Measurements from ENCODE around the gene MED4.
"Not testable (repeated sequence)": the region's sequence is repeated elsewhere in the genome, so short reads cannot be mapped to it uniquely, and the experiment has no call there.

The MED4 gene

GRCh38 chr13:48094404-48094780 lies 512 bp downstream of the MED4 start:
- no peak for DNase-seq (ENCODE audit: low spot score)

DNA sequence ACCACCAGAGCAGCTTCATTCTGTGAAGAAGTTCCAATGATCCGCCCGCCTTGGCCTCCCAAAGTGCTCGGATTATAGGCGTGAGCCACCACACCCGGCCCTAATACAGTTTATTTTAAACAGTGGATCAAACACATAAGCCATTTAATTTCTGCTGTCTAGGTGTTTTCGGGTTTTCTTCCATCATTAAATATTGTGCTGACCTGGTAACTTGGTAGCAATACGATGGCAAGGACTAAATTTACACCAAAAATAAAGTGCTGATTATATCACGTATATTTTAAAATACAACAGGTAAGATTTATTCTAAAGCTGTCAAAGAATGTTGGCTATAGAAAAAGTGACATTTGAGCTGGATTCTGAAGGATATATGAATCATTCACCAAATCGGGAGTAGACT lies 1.3 kb downstream of the MED4 start:
- DNase-seq (ENCODE audit: low spot score): no peak

DNA sequence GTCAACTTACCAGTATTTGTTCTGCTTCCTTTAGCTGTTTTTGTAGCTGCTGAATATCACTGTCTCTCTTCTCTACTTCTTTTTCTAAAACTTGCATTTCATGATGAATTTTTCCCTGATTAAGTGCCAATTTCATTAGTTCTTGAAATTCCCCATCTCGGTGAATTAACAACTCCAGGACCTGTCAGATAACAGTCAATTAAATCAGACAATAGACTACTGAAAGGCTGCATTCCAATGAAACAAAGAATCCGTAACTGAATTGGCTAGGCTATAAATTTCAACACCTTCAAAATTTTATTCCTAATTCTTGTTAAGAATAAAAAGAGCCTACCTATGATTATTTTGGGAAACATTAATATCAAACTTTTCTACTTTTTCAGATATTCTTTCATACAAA lies 8.6 kb downstream of the MED4 start:
- DNase-seq (ENCODE audit: low spot score): no peak

- DNase-seq (ENCODE audit: low spot score): no peak
Measured at GRCh38 chr13:48081739-48082138, 13.2 kb downstream of the MED4 start.

GRCh38 chr13:48078251-48078656 lies 16.6 kb downstream of the MED4 start:
- no peak for DNase-seq (ENCODE audit: low spot score)

DNA sequence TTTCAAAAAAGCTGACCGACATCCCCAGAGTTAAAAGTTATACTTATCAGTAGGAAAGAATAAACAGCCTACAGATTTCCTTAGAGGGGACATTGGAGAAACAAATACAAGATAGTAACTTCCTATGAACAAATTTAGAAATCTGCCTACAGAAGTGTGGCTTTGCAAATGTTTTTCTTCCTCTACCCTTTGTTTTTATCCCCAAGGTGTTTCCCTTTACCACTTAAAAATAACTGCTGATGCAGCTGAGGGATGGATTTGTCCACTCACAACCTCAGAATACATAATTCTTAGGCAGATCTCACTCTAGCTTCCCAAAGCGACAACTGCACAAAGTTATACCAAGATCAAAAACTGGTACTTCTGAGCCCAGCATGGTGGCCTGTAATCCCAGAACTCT lies 20.9 kb downstream of the MED4 start:
- DNase-seq (ENCODE audit: low spot score): no peak

DNA sequence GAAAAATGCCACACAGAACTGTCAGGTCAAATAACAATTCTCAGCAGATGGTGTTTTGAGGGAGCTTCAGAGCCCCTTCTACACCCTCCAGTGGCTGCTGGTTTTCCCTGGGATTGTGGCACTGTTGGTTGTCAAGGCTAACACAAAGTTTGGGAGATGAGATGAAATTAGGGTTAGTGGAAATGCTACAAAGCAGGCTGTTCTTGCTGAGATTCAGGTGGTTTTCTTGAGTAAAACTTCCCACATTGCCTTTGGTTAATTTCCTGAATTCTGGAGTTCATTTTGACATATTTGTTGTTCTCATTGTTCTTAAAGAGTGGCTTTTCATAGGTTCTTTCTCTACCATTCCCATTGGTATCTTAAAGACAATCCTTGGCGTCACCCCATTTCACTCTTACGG lies 22.1 kb downstream of the MED4 start:
- no peak for DNase-seq (ENCODE audit: low spot score)

DNA sequence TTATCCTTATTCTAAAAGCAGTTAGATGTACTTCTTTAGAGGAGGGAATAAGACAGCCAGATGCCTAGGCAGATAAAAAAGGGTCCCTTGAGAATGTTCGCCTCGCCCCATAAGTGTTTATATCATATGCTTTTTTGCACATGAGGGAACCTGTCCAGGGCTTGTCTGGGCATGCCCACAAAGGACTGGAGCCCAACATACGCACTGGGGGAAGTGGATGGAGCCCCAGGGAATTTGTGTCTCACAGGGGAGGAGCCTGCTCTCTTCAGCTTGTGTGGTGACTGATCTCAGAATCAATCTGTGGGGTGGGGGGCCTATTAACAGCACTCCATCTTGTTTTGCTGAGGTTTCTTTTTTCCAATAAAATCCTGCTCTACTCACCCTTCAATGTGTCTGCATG lies 22.6 kb downstream of the MED4 start:
- no peak for DNase-seq (ENCODE audit: low spot score)

- DNase-seq (ENCODE audit: low spot score): no peak
Measured at GRCh38 chr13:48070942-48071341, 24.0 kb downstream of the MED4 start.

- DNase-seq (ENCODE audit: low spot score): no peak
Measured at GRCh38 chr13:48069573-48069972, 25.3 kb downstream of the MED4 start.

- DNase-seq (ENCODE audit: low spot score): no peak
Measured at GRCh38 chr13:48068952-48069351, 26.0 kb downstream of the MED4 start.

- no peak for DNase-seq (ENCODE audit: low spot score)
Measured at GRCh38 chr13:48068036-48068435, 26.9 kb downstream of the MED4 start.

DNA sequence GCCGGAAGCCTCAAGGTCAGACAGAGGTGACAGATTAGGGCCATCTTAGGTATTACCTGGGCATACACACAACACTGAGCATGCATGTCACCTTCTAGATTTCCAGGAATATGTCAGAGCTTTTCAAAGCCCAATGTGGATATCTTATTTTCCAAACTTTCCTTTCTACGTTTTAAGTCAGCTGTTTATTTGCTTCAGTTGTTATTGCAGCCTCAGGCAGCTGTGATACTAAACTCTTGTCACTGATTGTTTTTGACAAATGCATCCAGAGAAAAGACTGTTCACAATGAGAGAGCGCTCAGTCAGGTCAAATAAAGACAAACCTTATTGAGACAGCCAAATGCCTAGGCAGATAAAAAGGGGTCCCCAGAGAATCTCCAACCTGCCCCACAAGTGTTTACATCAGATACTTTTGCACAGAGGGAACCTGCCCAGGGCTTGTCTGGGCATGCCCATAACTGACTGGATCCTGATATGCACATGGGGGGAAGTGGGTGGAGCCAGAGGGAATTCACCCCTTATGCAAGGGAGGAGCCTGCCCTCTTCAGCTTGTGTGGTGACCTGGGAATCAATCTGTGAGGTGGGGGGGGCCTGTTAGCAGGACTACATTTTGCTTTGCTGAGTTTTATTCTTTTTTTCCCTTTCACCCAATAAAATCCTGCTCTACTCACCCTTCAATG lies 28.5 kb downstream of the MED4 start:
- no peak for DNase-seq (ENCODE audit: low spot score)

DNA sequence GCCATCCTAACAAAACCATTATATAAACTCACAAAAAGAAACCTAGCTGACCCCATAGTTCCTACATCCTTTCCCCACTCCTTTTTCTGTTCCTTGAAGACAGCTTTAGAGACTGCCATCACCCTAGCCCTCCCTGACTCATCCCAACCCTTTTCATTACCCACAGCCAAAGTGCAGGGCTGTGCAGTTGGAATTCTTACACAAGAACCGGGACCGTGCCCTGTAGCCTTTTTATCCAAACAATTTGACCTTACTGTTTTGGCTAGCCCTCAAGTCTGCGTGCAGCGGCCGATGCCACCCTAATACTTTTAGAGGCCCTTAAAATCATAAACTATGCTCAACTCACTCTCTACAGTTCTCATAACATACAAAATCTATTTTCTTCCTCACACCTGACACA lies 35.0 kb downstream of the MED4 start:
- not testable (repeated sequence) for DNase-seq (ENCODE audit: low spot score)

GRCh38 chr13:48058536-48058935 lies 36.4 kb downstream of the MED4 start:
- DNase-seq (ENCODE audit: low spot score): not testable (repeated sequence)

- DNase-seq (ENCODE audit: low spot score): no peak
Measured at GRCh38 chr13:48055712-48056111, 39.2 kb downstream of the MED4 start.

DNA sequence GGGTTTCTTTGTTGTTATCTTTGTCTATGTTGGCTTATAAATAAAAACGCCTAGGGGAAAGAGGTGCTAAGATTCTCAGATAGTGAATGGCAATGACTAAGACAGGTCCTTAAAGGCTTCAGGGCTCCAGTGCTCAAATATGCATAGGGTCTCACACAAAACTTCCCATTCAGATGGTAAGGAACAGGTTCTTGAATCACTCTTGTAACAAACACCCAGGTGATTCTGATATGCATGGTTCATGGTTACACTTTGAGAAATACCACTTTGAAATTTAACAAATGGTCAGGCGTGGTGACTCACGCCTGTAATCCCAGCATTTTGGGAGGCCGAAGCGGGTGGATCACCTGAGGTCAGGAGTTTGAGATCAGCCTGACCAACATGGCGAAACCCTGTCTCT lies 40.3 kb downstream of the MED4 start:
- no peak for DNase-seq (ENCODE audit: low spot score)

- no peak for DNase-seq (ENCODE audit: low spot score)
Measured at GRCh38 chr13:48050550-48050949, 44.4 kb downstream of the MED4 start.

DNA sequence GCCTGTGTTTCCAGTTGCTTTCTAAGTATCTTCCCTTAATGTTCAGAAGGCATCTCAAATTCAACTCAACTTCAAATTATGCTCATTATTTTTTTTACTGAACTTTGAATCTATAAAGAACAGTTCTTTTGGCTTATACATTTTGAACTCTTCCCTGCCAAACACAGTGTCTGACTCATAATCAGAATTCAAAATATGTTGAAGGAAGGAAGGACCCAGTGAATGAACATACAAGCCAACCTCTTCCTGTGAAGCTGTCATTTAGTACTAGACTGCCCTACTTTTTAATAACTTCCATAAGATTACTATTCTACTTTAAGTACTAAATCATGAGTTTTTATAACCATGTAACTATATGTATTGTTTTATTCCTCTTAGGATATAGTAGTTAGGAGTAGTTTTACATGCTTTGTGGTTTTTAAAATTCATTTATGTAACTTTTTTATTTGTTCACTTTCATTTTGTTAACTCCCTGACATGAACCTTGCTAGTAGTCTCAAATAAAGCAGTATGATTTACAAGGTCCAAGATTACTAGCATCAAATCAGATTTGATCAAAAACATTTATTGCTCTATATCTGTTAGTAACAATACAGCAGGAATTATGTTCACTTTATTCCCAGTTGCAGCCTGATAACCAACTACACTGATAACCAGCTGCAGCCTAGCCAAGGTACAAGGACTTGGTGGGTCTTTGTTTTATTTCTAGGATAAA lies 51.0 kb downstream of the MED4 start:
- DNase-seq (ENCODE audit: low spot score): no peak

DNA sequence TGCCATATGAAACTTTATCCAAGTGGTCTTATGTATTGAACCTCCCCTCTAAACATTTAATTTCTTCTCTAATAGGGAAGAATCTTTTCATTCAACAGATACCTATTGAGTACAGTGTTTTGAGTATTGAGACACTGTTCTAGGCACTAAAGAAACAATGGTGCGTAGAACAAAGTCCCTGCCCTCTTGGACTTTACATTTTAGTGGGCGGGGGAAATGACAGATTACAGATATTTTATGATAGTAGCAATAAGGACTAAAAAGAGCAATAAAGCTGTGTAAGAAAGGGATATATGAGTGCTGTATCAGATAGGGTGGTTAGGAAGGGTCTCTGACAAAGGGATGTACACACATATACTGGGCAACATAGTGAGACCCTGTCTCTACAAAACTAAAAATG lies 52.0 kb downstream of the MED4 start:
- DNase-seq (ENCODE audit: low spot score): no peak

DNA sequence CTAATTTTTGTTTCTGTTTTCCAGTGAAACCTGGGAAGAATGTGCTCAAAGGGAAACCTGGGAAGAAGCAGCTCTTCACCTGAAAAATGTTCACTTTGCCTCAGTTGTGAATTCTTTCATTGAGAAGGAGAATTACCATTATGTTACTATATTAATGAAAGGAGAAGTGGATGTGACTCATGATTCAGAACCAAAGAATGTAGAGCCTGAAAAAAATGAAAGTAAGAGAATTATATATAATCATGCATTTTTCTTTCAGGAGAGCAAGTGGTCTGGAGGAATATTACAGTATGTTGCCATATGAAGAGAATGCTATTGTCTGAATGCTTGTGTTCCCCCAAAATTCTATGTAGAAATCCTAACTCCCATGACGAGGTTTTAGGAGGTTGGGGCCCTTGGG lies 54.0 kb downstream of the MED4 start:
- no peak for DNase-seq (ENCODE audit: low spot score)

DNA sequence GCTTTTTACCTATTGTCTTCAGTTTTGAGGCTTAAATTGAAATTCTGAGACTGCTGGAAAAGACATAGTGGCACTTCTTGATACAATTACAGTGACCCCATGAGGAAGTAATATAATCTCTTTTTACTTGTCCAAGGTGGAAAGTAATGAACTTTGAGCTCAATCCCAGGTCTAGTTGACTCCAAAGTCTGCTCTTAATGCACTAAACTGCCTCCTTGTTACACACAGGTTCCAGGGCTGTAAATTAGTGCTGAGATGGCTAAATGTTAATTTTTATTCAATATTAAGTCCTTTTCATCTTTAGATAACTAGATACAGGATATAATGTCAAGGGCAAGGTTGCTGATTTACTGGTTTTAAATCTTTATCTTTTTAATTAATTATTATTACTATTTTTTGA lies 54.9 kb downstream of the MED4 start:
- DNase-seq (ENCODE audit: low spot score): no peak

DNA sequence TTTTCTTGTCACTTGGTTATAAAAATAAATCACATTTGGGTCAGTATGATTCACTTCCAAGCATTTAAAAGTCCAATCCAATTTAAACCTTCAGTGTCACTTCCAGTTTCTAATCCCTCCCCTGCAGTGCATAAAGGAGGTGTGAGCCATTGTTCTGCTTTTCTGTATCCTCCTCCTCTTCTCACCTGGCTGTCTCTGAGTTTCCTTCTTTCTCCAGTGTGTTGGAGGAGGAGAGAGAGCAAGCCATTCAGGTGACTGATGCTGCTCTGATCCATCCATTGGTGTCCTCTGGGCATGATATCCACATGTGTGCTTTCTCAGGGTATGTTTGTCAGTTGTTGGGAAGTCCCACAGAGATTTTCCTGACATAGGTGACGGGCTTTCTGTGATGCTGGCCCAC lies 56.1 kb downstream of the MED4 start:
- no peak for DNase-seq (ENCODE audit: low spot score)

All from pons (tissue), 1 donor.